ENCODE data around the gene TMEM51. TPM values are rescaled to one million over a fixed set of nuclear protein-coding genes. Genes with fewer than 3 reads are reported as not detected.

The TMEM51 gene
- polyA plus RNA-seq, 1 donor (not counting 4 experiments of a cell fraction or from before 2014, with no cell fraction given) = 12.9 TPM

DNA sequence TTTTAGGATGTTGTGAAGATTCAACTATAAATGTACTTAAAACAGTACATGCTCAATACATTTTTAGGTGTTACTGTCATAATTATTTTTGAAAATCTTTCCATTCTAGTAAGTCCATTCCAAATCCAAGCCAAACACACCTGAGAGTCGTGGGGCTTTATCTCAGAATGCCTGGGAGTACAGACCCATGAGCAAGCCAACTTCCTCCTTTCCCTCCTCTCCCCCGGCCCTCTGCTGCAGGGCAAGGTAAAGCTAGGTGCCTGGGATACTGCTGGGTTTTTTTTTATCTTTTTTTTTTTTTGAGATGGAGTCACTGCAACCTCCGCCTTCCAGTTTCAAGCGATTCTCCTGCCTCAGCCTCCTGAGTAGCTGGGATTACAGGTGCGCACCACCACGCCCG, 16.5 kb downstream of the TMEM51 start:
- no peak overlapping the region for H3K4me2 ChIP-seq (ENCODE audit: control insufficient read depth, extremely low read depth, insufficient read depth, low read depth, low read length)
- no peak overlapping the region for H3K4me3 ChIP-seq (ENCODE audit: control insufficient read depth in 2 of 3, extremely low read depth in 1 of 3, insufficient read depth in 2 of 3, low read depth in 1 of 3, low read length in 3 of 3)
- DNase-seq (ENCODE audit: low read depth, low spot score) = no peak
- peak overlapping the region; percentile 81 for H3K27ac ChIP-seq (ENCODE audit: control insufficient read depth, insufficient read depth, low read length)
- dilution Hi-C loops (cut with MboI; ENCODE audit: extremely low pct_ligation_motif_present, low sequenced_read_pairs) = no loop called here
- peaks cover 48% of the 10 kb centered on the region for H3K79me2 ChIP-seq (ENCODE audit: control insufficient read depth, insufficient read depth, low read length)
- FAIRE-seq = no peak
- H3K36me3 ChIP-seq (ENCODE audit: control insufficient read depth in 2 of 2, extremely low read depth in 1 of 2, insufficient read depth in 2 of 2, low read length in 2 of 2) = no peaks in the 10 kb centered on the region
- no peak overlapping the region for H2AFZ ChIP-seq (ENCODE audit: control insufficient read depth, low read length)
- H4K20me1 ChIP-seq (ENCODE audit: control insufficient read depth, extremely low read depth, insufficient read depth, low read length) = no peaks in the 10 kb centered on the region
- H3K9ac ChIP-seq (ENCODE audit: control insufficient read depth, extremely low read depth, insufficient read depth, low read length) = no peak overlapping the region
- H3K27me3 ChIP-seq (ENCODE audit: control insufficient read depth, extremely low read depth, insufficient read depth, low read length) = no peaks in the 10 kb centered on the region
- no peaks in the 10 kb centered on the region for H3K9me1 ChIP-seq (ENCODE audit: control insufficient read depth, extremely low read depth, insufficient read depth, low read length)
- TF ChIP-seq, protein P1, sequence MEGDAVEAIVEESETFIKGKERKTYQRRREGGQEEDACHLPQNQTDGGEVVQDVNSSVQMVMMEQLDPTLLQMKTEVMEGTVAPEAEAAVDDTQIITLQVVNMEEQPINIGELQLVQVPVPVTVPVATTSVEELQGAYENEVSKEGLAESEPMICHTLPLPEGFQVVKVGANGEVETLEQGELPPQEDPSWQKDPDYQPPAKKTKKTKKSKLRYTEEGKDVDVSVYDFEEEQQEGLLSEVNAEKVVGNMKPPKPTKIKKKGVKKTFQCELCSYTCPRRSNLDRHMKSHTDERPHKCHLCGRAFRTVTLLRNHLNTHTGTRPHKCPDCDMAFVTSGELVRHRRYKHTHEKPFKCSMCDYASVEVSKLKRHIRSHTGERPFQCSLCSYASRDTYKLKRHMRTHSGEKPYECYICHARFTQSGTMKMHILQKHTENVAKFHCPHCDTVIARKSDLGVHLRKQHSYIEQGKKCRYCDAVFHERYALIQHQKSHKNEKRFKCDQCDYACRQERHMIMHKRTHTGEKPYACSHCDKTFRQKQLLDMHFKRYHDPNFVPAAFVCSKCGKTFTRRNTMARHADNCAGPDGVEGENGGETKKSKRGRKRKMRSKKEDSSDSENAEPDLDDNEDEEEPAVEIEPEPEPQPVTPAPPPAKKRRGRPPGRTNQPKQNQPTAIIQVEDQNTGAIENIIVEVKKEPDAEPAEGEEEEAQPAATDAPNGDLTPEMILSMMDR (optimal IDR thresholded peaks at IDR 0.05 in 1 of 3, IDR thresholded peaks at IDR 0.05 in 1 of 3, conservative IDR thresholded peaks at IDR 0.05 in 1 of 3; ENCODE audit: extremely low read depth in 1 of 3, insufficient read depth in 2 of 3, low read length in 3 of 3) = no peak
- no peak for TF ChIP-seq EZH2 (IDR thresholded peaks at IDR 0.05; ENCODE audit: low read length)
- H3K4me1 ChIP-seq (ENCODE audit: control insufficient read depth, extremely low read depth, insufficient read depth, low read length) = peaks cover 48% of the 10 kb centered on the region
- no peaks in the 10 kb centered on the region for H3K9me3 ChIP-seq (ENCODE audit: control insufficient read depth, low read depth, low read length)

- no peaks in the 10 kb centered on the region for H3K9me1 ChIP-seq (ENCODE audit: control insufficient read depth, extremely low read depth, insufficient read depth, low read length)
- no peaks in the 10 kb centered on the region for H3K9me3 ChIP-seq (ENCODE audit: control insufficient read depth, low read depth, low read length)
- peaks cover 48% of the 10 kb centered on the region for H3K4me1 ChIP-seq (ENCODE audit: control insufficient read depth, extremely low read depth, insufficient read depth, low read length)
- H3K4me2 ChIP-seq (ENCODE audit: control insufficient read depth, extremely low read depth, insufficient read depth, low read depth, low read length) = no peak overlapping the region
- no peak overlapping the region for H2AFZ ChIP-seq (ENCODE audit: control insufficient read depth, low read length)
- H3K9ac ChIP-seq (ENCODE audit: control insufficient read depth, extremely low read depth, insufficient read depth, low read length) = no peak overlapping the region
- H3K4me3 ChIP-seq (ENCODE audit: control insufficient read depth in 2 of 3, extremely low read depth in 1 of 3, insufficient read depth in 2 of 3, low read depth in 1 of 3, low read length in 3 of 3) = no peak overlapping the region
- FAIRE-seq = no peak
- peak overlapping the region; percentile 93 for H3K27ac ChIP-seq (ENCODE audit: control insufficient read depth, insufficient read depth, low read length)
- H3K79me2 ChIP-seq (ENCODE audit: control insufficient read depth, insufficient read depth, low read length) = peaks cover 41% of the 10 kb centered on the region
- H4K20me1 ChIP-seq (ENCODE audit: control insufficient read depth, extremely low read depth, insufficient read depth, low read length) = no peaks in the 10 kb centered on the region
- no peaks in the 10 kb centered on the region for H3K36me3 ChIP-seq (ENCODE audit: control insufficient read depth in 2 of 2, extremely low read depth in 1 of 2, insufficient read depth in 2 of 2, low read length in 2 of 2)
- DNase-seq (ENCODE audit: low read depth, low spot score) = no peak
- dilution Hi-C loops (cut with MboI; ENCODE audit: extremely low pct_ligation_motif_present, low sequenced_read_pairs) = no loop called here
- no peaks in the 10 kb centered on the region for H3K27me3 ChIP-seq (ENCODE audit: control insufficient read depth, extremely low read depth, insufficient read depth, low read length)
- TF ChIP-seq, protein P1 (optimal IDR thresholded peaks at IDR 0.05 in 1 of 3, IDR thresholded peaks at IDR 0.05 in 1 of 3, conservative IDR thresholded peaks at IDR 0.05 in 1 of 3; ENCODE audit: extremely low read depth in 1 of 3, insufficient read depth in 2 of 3, low read length in 3 of 3) = no peak
- no peak for TF ChIP-seq EZH2 (IDR thresholded peaks at IDR 0.05; ENCODE audit: low read length)
Observed at GRCh38 chr1:15171271-15171908, 17.8 kb downstream of the TMEM51 start.

Data from keratinocyte (primary cell).